ENCODE results near the gene FAR1.
A peak's percentile ranks its signal among the peaks of the same experiment; 100 is the strongest.

FAR1 gene

GRCh38 chr11:13663631-13664071 is 4.8 kb upstream of the FAR1 start:
- Mint-ChIP-seq H3K36me3 (ENCODE audit: low read depth) (no peaks in the 10 kb centered on the region), H3K9me3 (peaks cover 10% of the 10 kb centered on the region), H3K4me3 (no peak overlapping the region), H3K27me3 (peaks cover 29% of the 10 kb centered on the region), H3K27ac (no peak overlapping the region), H3K4me1 (ENCODE audit: low read depth) (peaks cover 9% of the 10 kb centered on the region)

- peaks cover 29% of the 10 kb centered on the region for H3K27me3 Mint-ChIP-seq
- H3K4me3 Mint-ChIP-seq, result no peak overlapping the region
- H3K27ac Mint-ChIP-seq, result no peak overlapping the region
- peaks cover 12% of the 10 kb centered on the region for H3K4me1 Mint-ChIP-seq (ENCODE audit: low read depth)
- H3K36me3 Mint-ChIP-seq (ENCODE audit: low read depth), result peaks cover 2% of the 10 kb centered on the region
- H3K9me3 Mint-ChIP-seq, result peaks cover 4% of the 10 kb centered on the region
Observed at GRCh38 chr11:13664351-13664750, 4.1 kb upstream of the FAR1 start.

GRCh38 chr11:13666708-13667107 is 1.8 kb upstream of the FAR1 start:
- no peak overlapping the region for H3K27ac Mint-ChIP-seq

GRCh38 chr11:13667245-13667644 is 1.2 kb upstream of the FAR1 start:
- H3K36me3 Mint-ChIP-seq (ENCODE audit: low read depth), result peaks cover 22% of the 10 kb centered on the region
- peak overlapping the region; percentile 80 for H3K4me3 Mint-ChIP-seq
- H3K9me3 Mint-ChIP-seq, result no peaks in the 10 kb centered on the region
- H3K4me1 Mint-ChIP-seq (ENCODE audit: low read depth), result peaks cover 36% of the 10 kb centered on the region
- peak overlapping the region; percentile 82 for H3K27ac Mint-ChIP-seq
- H3K27me3 Mint-ChIP-seq, result peaks cover 23% of the 10 kb centered on the region

More at GRCh38 chr11:13666708-13667107, 1.8 kb upstream of the FAR1 start:
- Mint-ChIP-seq H3K27me3 (peaks cover 25% of the 10 kb centered on the region), H3K4me3 (no peak overlapping the region), H3K4me1 (ENCODE audit: low read depth) (peaks cover 31% of the 10 kb centered on the region), H3K9me3 (no peaks in the 10 kb centered on the region), H3K36me3 (ENCODE audit: low read depth) (peaks cover 17% of the 10 kb centered on the region)

- Mint-ChIP-seq H3K27ac (peak overlapping the region; percentile 82), H3K36me3 (ENCODE audit: low read depth) (peaks cover 27% of the 10 kb centered on the region), H3K4me3 (peak overlapping the region; percentile 80), H3K4me1 (ENCODE audit: low read depth) (peaks cover 41% of the 10 kb centered on the region), H3K27me3 (peaks cover 18% of the 10 kb centered on the region), H3K9me3 (no peaks in the 10 kb centered on the region)
Observed at GRCh38 chr11:13667795-13668101, 720 bp upstream of the FAR1 start.

- Mint-ChIP-seq H3K27ac (peak overlapping the region; percentile 91), H3K4me1 (ENCODE audit: low read depth) (peaks cover 47% of the 10 kb centered on the region), H3K4me3 (peak overlapping the region; percentile 91), H3K9me3 (no peaks in the 10 kb centered on the region), H3K27me3 (peaks cover 12% of the 10 kb centered on the region), H3K36me3 (ENCODE audit: low read depth) (peaks cover 34% of the 10 kb centered on the region)
Observed at GRCh38 chr11:13668957-13669521, 571 bp downstream of the FAR1 start.

GRCh38 chr11:13669544-13670488 is 1.3 kb downstream of the FAR1 start:
- peak overlapping the region; percentile 91 for H3K27ac Mint-ChIP-seq
- H3K27me3 Mint-ChIP-seq, result peaks cover 10% of the 10 kb centered on the region
- H3K9me3 Mint-ChIP-seq, result no peaks in the 10 kb centered on the region
- H3K4me1 Mint-ChIP-seq (ENCODE audit: low read depth), result peaks cover 53% of the 10 kb centered on the region
- H3K4me3 Mint-ChIP-seq, result peak overlapping the region; percentile 91
- H3K36me3 Mint-ChIP-seq (ENCODE audit: low read depth), result peaks cover 40% of the 10 kb centered on the region

- Mint-ChIP-seq H3K9me3 (no peaks in the 10 kb centered on the region), H3K4me3 (no peak overlapping the region), H3K36me3 (ENCODE audit: low read depth) (peaks cover 47% of the 10 kb centered on the region), H3K27me3 (no peaks in the 10 kb centered on the region), H3K4me1 (ENCODE audit: low read depth) (peaks cover 63% of the 10 kb centered on the region), H3K27ac (peak overlapping the region; percentile 19)
Observed at GRCh38 chr11:13672576-13673210, 4.2 kb downstream of the FAR1 start.

GRCh38 chr11:13674799-13675509 is 6.5 kb downstream of the FAR1 start:
- Mint-ChIP-seq H3K4me1 (ENCODE audit: low read depth) (peaks cover 72% of the 10 kb centered on the region), H3K9me3 (no peaks in the 10 kb centered on the region), H3K4me3 (no peak overlapping the region), H3K27ac (no peak overlapping the region), H3K27me3 (no peaks in the 10 kb centered on the region), H3K36me3 (ENCODE audit: low read depth) (peaks cover 47% of the 10 kb centered on the region)

GRCh38 chr11:13676576-13676975 is 8.1 kb downstream of the FAR1 start:
- H3K9me3 Mint-ChIP-seq, result no peaks in the 10 kb centered on the region
- H3K27ac Mint-ChIP-seq, result no peak overlapping the region
- no peaks in the 10 kb centered on the region for H3K27me3 Mint-ChIP-seq
- H3K36me3 Mint-ChIP-seq (ENCODE audit: low read depth), result peaks cover 43% of the 10 kb centered on the region
- H3K4me3 Mint-ChIP-seq, result no peak overlapping the region
- peaks cover 72% of the 10 kb centered on the region for H3K4me1 Mint-ChIP-seq (ENCODE audit: low read depth)

GRCh38 chr11:13679768-13680167 is 11.3 kb downstream of the FAR1 start:
- no peaks in the 10 kb centered on the region for H3K9me3 Mint-ChIP-seq
- H3K27ac Mint-ChIP-seq, result no peak overlapping the region
- peaks cover 54% of the 10 kb centered on the region for H3K4me1 Mint-ChIP-seq (ENCODE audit: low read depth)
- H3K27me3 Mint-ChIP-seq, result no peaks in the 10 kb centered on the region
- H3K4me3 Mint-ChIP-seq, result no peak overlapping the region
- H3K36me3 Mint-ChIP-seq (ENCODE audit: low read depth), result peaks cover 31% of the 10 kb centered on the region

- H3K36me3 Mint-ChIP-seq (ENCODE audit: low read depth), result peaks cover 36% of the 10 kb centered on the region
- H3K27ac Mint-ChIP-seq, result no peak overlapping the region
- H3K27me3 Mint-ChIP-seq, result no peaks in the 10 kb centered on the region
- peaks cover 57% of the 10 kb centered on the region for H3K4me1 Mint-ChIP-seq (ENCODE audit: low read depth)
- H3K4me3 Mint-ChIP-seq, result no peak overlapping the region
- H3K9me3 Mint-ChIP-seq, result no peaks in the 10 kb centered on the region
Observed at GRCh38 chr11:13680501-13681264, 12.2 kb downstream of the FAR1 start.

- H3K27ac Mint-ChIP-seq, result no peak overlapping the region
- H3K4me1 Mint-ChIP-seq (ENCODE audit: low read depth), result peaks cover 58% of the 10 kb centered on the region
- H3K4me3 Mint-ChIP-seq, result no peak overlapping the region
- H3K9me3 Mint-ChIP-seq, result no peaks in the 10 kb centered on the region
- H3K27me3 Mint-ChIP-seq, result no peaks in the 10 kb centered on the region
- H3K36me3 Mint-ChIP-seq (ENCODE audit: low read depth), result peaks cover 43% of the 10 kb centered on the region
Observed at GRCh38 chr11:13681446-13681845, 13.0 kb downstream of the FAR1 start.

- Mint-ChIP-seq H3K36me3 (ENCODE audit: low read depth) (peaks cover 46% of the 10 kb centered on the region), H3K27me3 (no peaks in the 10 kb centered on the region), H3K4me3 (no peak overlapping the region), H3K4me1 (ENCODE audit: low read depth) (peaks cover 52% of the 10 kb centered on the region), H3K27ac (no peak overlapping the region), H3K9me3 (no peaks in the 10 kb centered on the region)
Observed at GRCh38 chr11:13682212-13682611, 13.7 kb downstream of the FAR1 start.

Measured in stimulated activated naive CD8-positive, alpha-beta T cell treated with anti-CD3 and anti-CD28 coated beads, Interleukin-15, Interleukin-2, amounts not matched to agents 100 ng/mL and 50 ng/mL, for 24 hours (primary cell).